Stimulated activated CD8-positive, alpha-beta memory T cell treated with anti-CD3 and anti-CD28 coated beads, Interleukin-7, amount 100 ng/mL, for 1 hour (primary cell): Measurements from ENCODE around the gene LSM4.

ENCODE experiments used
- DNase-seq, 2 donors: peaks; one replicate each; pipeline ENCODE4 v3.0.0-alpha.2; 2020; ENCODE audit warnings: low read depth in 2 of 2

LSM4 gene

GRCh38 chr19:18278521-18279265 lies 44.2 kb downstream of the LSM4 start:
- DNase-seq: no peak

- no peak for DNase-seq
These were observed 48.0 kb downstream of the LSM4 start for GRCh38 chr19:18274781-18275356.

GRCh38 chr19:18274219-18274780 lies 48.6 kb downstream of the LSM4 start, which contains the start of gene IQCN:
Gene IQCN (minus strand): TSS chr19:18274452. CDS start chr19:18269478, 4,974 bp downstream.
- no peak for DNase-seq

GRCh38 chr19:18273561-18274218 lies 49.2 kb downstream of the LSM4 start:
- DNase-seq: no peak

GRCh38 chr19:18271433-18271841 lies 51.4 kb downstream of the LSM4 start:
- no peak for DNase-seq

- DNase-seq: no peak
These were observed 52.5 kb downstream of the LSM4 start for GRCh38 chr19:18270326-18270725.

- DNase-seq: no peak
These were observed 53.7 kb downstream of the LSM4 start for GRCh38 chr19:18269070-18269723.

GRCh38 chr19:18266771-18267686 lies 55.8 kb downstream of the LSM4 start:
- DNase-seq: no peak

GRCh38 chr19:18265582-18265981 lies 57.3 kb downstream of the LSM4 start:
- no peak for DNase-seq

- DNase-seq: no peak
These were observed 57.8 kb downstream of the LSM4 start for GRCh38 chr19:18264971-18265540.

GRCh38 chr19:18264137-18264854 lies 58.6 kb downstream of the LSM4 start:
- no peak for DNase-seq

- no peak for DNase-seq
These were observed 59.3 kb downstream of the LSM4 start for GRCh38 chr19:18263324-18264136.

GRCh38 chr19:18262917-18263316 lies 60.0 kb downstream of the LSM4 start:
- no peak for DNase-seq

- DNase-seq: no peak
These were observed 60.7 kb downstream of the LSM4 start for GRCh38 chr19:18262144-18262543.

GRCh38 chr19:18261474-18261873 lies 61.4 kb downstream of the LSM4 start:
- no peak for DNase-seq

- DNase-seq: no peak
These were observed 63.0 kb downstream of the LSM4 start for GRCh38 chr19:18259893-18260292.

- DNase-seq: no peak
These were observed 65.1 kb downstream of the LSM4 start for GRCh38 chr19:18257503-18258470.
